GM21529 (cell line): ENCODE data around the gene APBB2.
A peak's percentile ranks its signal among the peaks of the same experiment; 100 is the strongest.
"Not testable (repeated sequence)": the region's sequence is repeated elsewhere in the genome, so short reads cannot be mapped to it uniquely, and the experiment has no call there.

Experiments used
- ATAC-seq: cut with Tn5 transposase; IDR thresholded peaks from one replicate; pipeline ENCODE4 v1.9.1; 2021; ENCODE audit not compliant: unreplicated experiment

APBB2 gene

DNA sequence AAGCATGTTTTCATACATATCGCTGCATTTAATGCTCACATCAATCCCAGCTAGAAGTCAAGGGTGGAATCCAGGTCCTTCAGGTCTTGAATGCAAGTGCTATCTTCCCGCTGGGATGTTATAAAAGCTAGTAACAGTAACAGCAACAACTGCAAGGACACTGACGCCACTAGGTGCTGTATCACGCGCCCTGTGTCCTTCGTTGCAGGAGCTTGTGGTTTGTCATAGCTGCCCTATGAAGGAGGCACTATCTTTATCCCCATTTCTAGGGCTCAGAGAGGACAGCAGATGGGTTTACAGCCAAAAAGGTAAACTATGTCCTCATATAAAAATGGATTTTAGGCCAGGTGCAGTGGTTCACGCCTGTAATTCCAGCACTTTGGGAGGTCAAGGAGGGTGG lies 261.7 kb downstream of the APBB2 start:
- no peak for ATAC-seq

DNA sequence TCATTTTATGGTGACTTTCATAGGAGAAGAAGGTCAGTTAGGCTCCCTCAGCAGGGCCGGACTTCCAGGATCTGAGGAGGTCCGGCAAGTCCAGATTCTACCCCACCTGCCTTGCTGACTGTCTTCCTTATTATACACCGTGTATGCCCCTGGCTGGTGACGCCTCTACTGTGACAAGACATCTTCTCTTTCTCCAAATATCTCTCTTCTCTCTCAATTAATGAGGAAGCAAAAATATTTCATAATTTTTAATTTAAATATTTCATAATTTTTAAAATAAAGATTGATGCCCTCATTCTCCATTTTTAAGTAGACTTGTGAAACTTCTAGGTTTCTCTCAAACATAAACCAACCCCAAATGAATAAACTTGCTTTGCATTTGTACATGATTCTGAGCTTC lies 262.1 kb downstream of the APBB2 start:
- ATAC-seq, result no peak

DNA sequence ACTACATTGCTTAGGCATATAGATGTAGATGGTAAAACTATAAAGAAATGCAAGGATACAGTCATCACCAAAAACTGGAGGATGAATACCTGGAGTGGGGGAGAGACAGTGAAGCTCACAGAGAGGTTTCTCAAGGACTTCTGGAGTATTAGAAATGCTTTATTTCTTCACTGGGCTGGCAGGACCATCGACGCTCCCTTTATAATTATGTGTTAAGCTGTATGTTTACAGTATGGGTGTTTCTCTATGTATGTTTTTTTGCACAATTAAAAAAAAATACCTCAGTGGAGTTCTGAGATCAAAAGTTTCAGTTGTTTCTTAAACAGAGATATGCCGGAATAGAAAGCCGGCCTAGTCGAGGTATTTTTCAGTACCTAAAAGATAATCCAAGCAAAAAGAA lies 263.3 kb downstream of the APBB2 start:
- ATAC-seq, result no peak

DNA sequence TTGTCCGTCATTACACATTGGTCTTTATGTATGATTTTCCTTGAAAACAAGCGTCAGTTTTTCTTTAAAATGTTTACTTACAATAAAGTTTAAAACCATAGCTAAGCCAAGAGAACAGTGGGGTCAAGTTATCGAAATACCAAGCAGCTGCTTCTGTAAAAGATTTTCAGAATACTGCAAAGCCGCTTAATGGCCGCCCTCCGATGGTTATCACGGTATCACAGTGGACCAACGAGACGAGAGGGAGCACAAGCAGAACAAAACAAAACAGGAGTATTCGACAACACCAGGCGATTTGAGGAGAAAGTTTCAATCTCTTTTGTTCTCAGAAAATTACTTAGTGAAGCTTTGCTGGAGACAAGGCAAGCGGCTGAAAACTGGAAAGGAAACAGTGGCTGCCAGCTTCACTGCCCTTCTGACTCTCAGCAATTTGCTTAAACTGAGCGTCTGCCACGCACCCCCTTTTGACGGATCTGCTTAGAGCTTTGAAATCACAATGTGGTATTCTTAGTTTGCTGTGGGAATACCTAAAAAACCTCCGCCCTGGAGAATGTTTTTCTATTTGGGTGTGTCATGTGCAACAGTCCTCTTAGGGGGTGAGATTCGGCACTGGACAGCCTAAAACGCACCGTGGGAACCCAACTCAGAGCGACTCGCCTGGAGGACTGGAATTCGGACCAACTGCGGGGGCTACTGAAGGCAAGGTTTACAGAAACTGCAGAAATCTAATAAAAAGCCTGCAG lies 264.8 kb downstream of the APBB2 start:
- ATAC-seq, result no peak

DNA sequence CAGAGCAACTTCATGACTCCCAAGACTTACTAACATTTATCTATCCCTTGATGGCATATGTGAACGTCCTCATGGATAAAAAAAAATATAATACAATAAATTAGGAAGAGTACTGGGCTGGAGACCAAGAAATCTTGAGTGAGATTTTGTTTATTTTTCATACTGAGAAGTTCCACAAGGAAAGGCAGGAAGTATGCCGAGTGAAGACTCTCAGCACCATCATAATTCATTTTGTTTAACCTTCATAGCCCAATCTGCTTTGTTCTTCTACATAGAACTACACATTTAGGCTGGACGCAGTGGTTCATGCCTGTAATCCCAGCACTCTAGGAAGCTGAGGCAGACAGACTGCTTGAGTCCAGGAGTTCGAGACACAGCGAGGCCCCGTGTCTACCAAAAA lies 266.3 kb downstream of the APBB2 start:
- ATAC-seq, result no peak

DNA sequence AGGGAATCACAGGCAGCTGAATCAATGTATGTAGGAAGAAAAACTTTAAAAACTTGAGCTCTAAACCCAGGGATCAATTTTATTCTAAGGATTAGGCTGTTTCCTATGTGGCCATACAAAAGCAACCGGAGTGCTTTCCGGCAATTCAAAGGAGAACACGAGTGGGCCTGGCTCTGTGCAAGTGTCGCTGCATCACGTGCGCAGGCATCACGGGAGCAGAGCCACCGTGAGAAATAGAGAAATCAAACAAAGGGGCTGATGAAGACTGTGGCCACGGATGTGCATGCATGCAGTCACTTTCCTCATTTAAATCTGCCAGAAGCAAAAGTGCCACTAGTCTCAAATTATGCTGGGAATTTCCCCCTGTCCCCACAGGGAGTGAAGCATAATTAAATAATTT lies 267.7 kb downstream of the APBB2 start:
- ATAC-seq, result no peak

DNA sequence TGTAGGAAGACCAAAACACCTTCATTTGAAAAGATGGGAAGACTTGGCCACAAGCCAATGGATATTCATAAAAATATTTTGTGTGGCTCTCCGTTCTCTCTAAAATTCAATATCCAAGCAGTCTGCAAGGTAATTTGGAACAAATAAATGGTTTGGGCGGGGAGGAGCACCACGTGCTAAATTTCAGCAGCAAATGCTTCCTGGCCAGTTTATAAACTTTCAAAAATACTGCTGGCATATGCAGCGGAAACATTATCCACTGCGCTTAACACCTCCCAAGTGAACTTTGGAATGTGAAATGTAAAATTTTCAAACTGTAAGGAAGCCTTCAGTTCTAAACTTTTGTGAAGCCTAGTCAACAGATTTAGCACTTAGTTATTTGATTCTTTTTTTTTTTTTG lies 273.6 kb downstream of the APBB2 start:
- no peak for ATAC-seq

DNA sequence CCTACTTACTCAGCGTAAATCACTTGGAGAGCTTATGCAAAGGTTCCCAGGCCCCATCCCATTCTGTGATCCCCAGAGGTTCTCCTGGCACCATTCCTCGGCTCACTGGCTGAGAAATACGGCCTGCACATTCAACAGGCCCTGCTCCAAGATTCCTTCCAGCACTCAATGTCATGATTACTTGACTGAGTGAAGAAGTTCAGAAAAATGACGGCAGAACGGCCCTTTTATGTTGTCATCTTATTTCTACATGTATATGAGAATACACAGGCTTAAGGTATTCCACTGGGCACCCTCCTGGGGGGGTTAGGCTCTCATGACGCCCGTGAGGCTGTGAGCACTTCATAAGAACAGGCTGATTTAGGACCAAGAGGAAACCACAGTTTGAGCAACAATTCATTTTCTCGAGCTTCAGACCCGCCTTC lies 274.0 kb downstream of the APBB2 start:
- no peak for ATAC-seq

DNA sequence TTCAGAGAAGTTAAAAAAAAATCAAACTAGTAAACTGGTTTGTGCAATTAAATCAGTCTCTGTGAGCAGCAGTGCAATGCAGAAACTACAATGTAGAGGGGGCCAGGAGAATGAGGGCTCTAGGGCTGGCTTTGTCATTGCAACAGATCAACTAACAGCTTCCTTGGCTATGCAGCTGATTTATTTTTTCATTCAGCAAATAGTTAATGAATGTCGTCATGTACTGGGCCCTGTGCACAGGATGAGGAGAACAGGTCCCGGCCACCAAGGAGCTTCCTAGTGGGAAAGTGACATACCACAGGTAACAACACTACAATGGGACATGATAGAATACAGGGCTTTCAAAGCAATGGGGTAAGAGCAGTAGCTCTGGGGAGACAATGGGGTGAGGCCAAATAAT lies 274.5 kb downstream of the APBB2 start:
- ATAC-seq, result no peak

DNA sequence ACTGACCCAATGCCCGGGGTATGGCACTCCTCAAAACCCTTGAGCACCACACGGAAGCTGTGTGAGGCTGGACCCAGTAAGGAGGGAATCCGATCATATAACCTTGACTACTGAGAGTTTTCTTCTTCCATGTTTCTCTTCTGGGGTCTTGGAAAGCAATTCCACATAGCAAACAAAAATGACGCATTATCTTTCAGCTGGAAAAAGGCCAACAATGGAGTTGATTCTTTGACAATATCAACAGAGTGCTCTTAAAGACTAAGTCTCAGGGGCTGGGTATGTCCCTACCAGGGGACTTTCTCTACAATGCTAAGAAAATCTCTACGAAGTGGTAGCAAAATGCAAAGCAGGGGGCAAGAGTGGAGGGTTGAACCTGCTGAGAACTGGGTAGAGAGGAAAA lies 276.0 kb downstream of the APBB2 start:
- no peak for ATAC-seq

DNA sequence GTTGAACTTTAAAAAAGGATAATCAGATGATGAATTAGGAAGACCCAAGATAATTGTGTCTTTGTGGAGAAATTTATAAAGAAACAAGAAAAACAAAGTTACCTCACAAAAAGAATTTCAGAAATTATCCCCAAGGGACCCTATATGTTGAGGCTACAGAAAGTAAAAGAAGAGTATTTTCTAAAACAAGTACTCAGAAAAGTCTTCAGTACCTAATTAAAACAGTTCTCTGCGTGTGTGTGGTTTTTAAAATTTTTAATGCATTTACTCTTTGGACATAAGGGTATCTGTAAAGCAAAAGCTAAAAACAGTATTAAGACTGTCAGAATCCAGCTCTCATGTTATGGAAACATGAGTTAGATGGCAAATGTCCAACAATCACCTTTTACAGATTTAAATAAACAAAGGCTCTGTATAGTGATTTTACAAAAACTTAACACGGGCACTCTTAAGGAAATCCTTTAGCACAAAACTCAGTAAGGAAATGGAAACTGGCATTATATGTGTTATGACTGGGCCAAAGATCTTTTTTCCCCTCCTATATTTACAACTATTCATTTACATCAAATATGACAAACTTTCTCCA lies 277.1 kb downstream of the APBB2 start:
- ATAC-seq, result no peak

DNA sequence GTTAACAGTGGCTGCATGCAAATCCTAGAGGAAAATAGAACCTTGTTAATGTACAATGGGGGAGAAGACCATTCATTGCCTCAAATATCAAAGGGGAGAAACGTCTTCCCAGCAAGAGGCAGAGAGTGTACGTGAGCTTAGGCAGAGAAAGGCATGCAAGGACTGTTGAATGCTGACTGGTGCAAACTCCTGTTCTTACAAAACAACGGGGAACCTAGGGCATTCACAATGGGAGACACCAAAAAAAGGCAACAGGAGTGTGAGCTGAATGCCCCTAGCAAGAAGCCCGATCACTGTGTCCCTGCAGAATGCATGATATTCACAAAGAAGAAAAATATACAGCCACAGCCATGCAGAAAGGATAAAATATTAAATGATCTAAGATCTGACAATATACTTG lies 279.7 kb downstream of the APBB2 start:
- ATAC-seq, result no peak

DNA sequence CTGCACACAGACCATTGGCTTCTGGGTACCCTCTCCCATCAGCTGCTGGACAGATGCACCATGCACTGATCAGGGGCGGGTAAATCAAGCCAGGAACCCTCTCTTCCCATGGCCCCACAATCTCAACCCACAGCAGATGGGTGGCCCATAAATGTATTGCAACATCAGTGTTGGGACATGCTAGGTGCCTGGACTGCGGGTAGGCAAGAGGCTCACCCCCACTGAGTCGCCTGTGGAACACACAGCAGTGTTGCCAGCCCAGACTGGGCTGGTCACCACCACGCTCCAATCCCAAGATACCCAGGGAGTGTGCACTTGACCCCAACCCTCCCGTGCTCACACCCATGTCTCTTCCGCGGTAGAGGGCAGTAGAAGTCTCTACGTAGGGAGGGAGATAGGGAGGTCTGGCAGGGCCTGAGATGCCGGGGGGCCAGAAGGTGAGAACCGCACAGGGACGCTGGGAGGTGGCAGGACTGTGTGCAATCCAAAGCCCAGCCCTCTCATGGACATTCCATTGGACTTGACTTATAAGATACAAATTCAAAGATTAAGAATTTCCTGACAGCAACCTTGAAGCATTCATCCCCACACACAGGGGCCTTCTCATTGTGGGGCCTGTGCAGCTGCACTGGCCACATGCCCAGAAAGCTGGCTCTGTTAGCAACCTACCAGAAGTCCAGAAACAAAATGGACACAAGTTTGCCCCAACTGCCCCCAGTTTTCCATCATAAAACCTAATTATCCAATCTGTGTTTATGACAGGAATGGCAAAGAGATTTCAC lies 280.9 kb downstream of the APBB2 start:
- ATAC-seq, result no peak

DNA sequence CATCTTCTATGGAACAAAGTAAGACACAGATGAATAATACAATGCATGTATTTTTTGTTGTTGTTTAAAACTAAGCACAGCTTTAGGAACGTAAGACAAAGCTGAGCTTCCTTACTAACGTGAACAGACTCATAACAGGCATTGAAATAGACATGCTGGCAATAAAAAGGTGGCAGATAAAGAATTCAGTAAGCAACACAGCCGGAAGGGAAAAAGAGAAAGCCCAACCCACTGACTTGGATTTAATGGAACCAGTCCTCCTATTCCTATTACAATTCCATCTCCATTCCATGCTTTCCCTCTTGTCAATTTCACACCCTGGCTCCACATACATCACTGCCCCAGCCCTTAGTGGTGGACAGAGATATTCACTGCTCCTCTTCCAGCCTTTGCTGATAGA lies 282.5 kb downstream of the APBB2 start:
- ATAC-seq, result no peak

DNA sequence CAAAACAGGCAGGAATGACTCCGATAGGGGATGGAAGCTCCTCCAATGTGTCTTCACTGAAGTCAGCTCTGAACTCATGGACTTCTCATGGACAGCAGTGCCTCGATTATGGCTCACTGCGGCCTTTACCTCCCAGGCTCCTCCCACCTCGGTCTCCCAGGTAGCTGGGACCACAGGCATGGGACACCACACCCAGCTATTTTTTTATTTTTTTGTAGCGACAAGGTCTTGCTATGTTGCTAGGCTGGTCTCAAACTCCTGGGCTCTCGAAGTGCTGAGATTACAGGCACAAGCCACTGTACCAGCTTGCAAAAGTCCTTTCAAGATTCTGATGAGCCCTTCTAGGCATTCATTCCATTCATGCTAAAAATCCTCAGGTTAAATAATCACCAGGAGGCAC lies 283.1 kb downstream of the APBB2 start:
- ATAC-seq, result no peak

DNA sequence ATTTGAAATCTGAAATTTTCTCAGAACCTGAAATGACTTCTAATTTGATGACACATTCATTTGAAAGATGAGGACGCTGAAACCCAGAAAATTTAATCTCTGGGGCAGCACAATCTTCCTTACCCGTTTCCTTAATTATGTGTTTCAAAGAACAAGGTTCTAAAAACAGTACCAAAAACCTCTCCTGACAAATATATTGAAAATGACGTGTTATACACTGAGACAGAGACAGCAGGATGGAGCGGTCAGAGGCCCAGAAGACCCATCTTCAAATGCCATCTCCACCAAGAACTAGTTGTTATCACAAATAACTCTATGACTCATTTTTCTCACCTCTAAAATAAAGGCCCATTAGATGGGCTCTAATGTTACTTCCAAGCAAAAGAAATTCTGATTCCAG lies 287.3 kb downstream of the APBB2 start:
- no peak for ATAC-seq

DNA sequence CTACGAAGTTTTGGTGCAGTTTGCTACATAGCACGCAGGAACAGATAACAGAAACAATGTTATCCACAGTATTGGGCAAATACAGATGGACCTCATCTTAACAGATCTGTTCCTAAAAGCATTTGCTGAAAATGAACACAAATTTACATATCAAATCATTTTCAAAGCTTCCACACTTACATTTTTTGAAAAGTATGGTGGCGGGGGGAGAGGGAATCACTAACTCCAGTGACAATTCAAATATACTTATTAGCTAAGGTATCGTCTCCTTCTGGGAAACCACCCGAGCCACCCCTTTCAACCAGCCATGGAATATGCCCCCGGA lies 289.6 kb downstream of the APBB2 start:
- ATAC-seq, result no peak

DNA sequence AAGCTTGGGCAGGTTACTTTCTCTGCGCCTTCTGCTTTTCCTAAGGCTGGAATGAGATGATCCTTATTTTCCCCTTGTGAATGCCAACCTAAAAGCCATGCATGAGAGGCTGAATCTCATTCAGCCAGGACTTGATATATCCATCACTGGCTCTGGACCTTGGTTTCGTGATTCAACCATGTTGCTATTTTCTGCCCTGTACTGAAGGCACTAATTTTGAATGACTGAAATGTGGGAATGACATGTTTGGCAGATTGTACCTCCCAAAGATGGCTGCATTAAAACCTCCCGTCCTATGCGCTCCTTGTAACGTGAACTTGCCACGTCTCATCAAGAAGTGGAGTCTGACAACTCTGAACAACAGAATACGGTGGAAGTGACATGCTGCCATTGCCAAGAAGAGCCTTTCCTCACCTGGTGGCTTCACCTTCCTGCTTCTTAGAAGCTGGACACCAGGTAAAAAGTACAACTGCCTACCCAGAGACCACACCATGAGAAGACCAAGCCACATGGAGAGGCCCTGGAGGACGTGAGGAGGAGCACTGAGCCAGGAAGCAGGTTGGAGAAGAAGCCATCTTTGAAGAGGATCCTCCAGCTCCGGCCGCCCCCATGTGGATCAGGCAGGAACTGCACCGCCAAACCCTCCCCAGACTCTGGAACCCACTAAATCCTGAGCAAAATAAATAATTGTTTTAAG lies 290.1 kb downstream of the APBB2 start:
- ATAC-seq, result peak; percentile 86

DNA sequence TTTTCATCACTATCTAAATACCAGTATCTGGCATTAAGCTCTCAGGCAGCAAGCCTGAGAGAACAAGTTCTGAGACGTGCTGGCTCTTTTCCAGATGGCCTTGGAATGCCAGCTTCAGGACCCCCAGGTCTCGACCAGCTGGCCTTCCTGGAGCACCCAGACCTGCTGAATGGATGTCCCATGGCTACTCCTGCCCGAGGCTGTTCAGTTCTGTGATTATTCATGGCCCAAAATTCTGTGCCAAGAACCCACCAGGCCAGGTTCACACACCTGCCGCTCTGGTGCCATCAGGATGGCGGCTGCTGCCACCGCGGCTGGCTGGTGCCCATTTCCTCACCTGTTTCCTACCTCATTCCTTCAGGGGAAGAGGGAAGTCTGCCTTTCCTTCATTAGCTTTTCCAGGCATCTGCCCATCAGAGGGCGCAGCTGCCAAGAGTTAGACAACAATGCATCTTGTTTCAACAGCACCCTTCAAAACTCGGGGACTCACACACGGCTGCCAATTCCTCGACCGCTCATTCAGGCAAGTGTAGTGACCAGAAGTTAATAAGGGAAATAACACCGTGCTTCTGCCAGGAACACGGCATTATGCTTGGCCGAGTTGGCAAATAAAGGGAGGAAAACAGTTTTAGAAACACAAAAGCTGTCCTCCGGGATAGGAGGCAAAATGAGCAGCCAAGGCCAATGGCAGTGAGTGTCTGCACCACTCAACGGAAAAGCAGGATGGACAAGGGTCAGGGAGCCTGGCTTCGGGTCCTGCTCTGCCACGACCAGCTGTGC lies 290.8 kb downstream of the APBB2 start:
- ATAC-seq, result no peak

DNA sequence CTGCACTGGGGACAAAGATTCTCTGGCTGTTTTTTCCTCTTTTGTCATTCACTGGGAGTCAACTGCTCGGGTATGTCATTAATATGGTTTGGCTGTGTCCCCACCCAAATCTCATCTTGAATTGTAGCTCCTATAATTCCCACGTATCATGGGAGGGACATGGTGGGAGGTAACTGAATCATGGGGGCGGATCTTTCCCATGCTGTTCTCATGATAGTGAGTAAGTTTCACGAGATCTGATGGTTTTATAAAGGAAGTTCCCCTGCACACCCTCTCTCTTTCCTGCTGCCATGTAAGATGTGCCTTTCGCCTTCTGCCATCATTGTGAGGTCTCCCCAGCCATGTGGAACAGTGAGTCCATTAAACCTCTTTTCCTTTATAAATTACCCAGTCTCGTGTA lies 294.4 kb downstream of the APBB2 start:
- ATAC-seq, result not testable (repeated sequence)

DNA sequence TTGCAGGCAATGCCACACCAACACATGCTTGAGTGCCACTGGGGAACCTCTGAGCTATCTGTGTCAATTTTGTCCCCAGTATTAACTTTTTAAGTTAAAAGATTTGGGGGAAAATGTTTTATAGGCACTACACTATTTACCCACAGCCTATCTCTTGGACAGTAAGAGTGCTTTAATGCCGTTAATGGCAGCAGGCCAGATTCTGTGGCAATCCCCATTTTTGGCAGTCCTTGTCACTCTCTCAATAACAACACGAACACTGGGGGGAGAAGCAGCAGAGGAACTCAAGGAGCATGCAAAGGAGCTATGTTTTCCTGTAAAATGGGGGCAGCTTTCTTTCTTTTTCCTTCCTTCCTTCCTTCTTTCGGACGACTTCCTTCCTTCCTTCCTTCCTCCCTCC lies 296.0 kb downstream of the APBB2 start:
- no peak for ATAC-seq
